ENCODE data around the gene ENC1.

The ENC1 gene

GRCh38 chr5:74631081-74631953 lies 9.2 kb downstream of the ENC1 start:
- no peak for DNase-seq (ENCODE audit: low read depth in 2 of 2)

DNA sequence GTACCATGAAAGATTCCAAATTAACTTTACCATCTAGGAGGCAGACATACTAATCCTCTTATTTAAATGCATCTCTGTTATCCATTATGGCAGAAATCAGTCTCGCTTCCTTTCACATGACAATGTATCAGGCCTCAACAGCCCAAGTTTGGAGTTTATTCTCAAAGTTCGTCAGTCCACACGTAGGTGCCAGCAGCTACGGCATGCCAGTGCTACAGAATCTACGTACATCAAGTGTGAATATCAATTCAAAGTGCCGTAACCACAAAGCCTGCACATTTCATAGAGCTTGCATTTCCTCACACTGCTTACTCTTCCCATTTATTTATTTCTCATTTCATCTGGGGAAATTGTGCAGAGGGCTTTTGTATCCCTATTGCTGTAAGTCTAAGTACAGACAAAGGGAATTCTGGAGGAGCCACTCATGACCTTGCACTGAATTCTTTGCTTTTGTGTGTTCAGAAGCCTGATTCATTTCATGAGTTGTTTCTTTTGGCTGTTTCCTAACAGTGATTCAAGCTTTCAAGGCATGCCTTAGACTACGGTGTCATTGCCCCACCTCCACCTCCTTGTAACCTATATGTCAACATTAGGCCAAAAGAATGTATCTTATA lies 10.0 kb downstream of the ENC1 start:
- no peak for DNase-seq (ENCODE audit: low read depth in 2 of 2)

DNA sequence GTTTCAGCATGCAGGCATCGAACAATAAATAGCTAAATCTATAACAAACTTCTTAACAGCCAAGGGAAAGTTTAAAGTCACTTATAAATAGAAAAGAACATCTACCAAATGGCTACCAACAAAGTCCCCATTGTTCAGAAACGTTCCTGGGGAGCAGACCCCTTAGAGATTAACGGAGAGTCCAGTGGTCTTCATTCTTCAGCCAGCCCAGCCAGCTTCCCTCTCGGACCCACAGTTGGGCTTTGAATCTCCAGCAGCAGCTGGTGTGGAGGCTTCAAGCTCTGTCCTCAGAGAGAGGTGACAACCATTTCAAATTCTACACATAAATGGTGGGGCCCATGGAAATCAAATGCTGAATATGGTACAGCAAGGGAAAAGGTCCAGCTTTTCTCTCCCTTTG lies 11.2 kb downstream of the ENC1 start:
- no peak for DNase-seq (ENCODE audit: low read depth in 2 of 2)

DNA sequence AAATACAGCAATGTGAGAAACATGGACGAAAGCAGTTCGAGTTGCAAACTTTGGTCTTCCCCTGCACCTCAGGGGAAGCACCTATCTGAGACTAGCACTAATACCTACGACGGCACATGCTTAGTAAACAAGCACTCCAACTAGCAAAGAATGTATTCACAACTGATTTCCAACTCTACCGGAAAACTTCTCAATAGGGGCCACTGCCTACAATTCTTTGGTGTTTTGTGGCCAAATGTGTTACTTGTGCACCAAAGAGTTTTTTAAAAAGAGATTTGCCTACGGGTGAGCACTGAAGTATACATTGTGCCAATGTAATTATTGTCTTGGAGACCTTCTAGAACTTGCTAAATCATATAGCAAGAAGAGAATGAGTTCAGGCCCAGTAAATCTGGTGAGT lies 12.2 kb downstream of the ENC1 start:
- DNase-seq (ENCODE audit: low read depth in 2 of 2) = no peak

DNA sequence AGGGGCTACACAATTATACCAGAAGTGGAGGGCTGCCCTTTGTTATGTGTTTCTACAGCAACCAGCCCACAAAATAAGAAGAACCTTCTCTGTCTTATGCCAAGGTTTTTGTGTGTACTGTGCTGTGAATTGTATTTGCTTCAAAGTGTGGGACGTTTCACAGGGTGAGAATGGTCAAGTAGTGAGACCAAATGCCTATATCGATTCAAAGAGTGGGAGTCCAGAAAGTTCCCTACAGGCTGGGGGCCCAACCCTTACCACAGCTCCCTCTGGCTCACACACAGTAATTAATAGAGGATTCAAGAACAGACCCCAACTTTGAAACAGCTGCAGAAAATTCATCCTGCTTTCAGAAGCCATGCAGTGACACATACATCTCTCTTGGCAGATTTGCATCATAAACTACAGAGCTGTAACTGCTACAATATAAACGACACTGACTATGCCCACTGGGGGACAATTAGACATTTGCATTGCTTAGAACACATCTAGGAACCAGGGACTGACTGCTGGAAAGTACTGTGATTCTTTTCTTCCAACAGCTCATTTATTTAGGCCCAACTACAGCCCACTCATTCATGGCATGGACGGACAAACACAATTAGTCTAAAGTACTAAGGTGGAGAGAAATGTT lies 12.8 kb downstream of the ENC1 start:
- DNase-seq (ENCODE audit: low read depth in 2 of 2) = no peak

DNA sequence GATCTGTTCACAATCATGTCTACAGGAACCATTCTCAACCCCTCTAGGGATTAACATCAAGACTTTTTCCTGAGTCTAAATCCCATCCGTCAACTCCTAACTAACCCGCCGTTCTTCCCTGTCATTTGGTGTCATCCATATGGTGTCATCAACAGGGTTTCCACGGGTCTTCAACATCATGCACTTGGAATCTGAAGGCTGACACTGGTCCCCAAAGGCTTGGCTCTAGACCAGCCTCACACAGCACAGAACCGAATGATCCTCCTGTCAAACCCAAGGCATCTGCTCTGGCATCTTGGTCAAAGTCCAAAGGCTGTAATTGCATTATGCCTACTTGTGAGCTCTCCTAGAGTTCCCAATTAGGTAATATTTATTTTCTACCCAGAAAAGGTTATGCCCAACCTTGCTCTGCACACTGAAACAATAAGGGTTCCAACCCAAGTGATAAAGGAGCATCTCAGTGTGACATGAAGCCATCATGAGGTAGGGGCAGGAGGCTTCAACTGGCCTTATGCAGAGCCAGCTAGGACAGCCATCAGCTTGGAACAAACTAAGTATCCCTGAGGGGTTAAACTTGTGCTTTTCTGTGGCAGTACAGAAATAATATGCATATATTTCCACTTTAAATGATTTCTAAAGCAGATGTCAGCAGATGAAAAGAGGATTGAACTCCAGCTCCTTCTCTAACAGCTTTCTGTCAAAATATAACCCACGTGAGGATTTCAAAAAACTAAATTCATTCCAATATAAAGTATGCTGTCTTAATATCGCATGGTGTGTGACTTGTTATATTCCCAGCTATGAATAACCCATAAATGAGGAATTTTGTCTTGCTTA lies 13.9 kb downstream of the ENC1 start:
- no peak for DNase-seq (ENCODE audit: low read depth in 2 of 2)

- no peak for DNase-seq (ENCODE audit: low read depth in 2 of 2)
These were observed 14.7 kb downstream of the ENC1 start for GRCh38 chr5:74625742-74626241.

- DNase-seq (ENCODE audit: low read depth in 2 of 2) = no peak
These were observed 15.5 kb downstream of the ENC1 start for GRCh38 chr5:74624931-74625505.

- DNase-seq (ENCODE audit: low read depth in 2 of 2) = no peak
These were observed 16.0 kb downstream of the ENC1 start for GRCh38 chr5:74624501-74624900.

GRCh38 chr5:74623748-74624408 lies 16.6 kb downstream of the ENC1 start:
- no peak for DNase-seq (ENCODE audit: low read depth in 2 of 2)

GRCh38 chr5:74623006-74623611 lies 17.4 kb downstream of the ENC1 start:
- no peak for DNase-seq (ENCODE audit: low read depth in 2 of 2)

- no peak for DNase-seq (ENCODE audit: low read depth in 2 of 2)
These were observed 18.4 kb downstream of the ENC1 start for GRCh38 chr5:74622122-74622521.

DNA sequence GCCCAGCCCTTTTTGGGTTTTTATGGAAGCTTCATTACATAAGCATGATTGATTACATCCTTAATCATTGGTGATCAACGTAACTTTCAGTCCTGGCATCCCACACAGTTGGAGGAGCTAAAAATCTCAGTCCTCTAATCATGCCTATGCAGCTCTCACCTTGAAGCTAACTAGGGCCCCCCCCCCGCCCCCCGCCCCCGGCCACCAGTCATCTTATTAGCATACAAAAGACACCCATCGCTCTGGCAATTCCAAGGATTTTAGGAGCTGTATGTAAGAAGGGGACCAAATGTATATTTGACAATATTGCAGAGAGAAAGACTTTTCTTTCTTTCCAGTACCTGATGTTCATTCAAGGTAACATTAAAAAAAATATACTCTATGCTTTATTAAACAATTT lies 19.0 kb downstream of the ENC1 start:
- DNase-seq (ENCODE audit: low read depth in 2 of 2) = no peak

DNA sequence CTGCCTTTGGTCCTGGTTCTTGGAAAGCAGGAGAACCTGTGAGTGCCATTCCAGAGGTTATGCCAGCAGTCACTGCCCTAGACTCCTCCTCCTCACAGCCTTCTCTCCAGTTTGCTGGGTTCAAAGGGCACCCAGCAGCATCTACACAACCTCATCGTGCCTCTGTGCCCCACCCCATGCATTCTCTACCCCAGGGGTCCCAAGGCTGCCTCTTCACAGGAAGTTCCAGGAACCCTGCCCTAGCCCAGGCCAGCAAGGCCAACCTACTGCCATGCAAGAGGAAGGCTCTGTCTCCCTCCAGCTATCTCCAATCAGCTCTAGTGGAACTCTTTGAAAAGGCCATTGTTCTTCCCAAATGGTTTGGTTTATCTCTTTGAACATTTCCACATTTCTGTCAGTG lies 21.2 kb downstream of the ENC1 start:
- DNase-seq (ENCODE audit: low read depth in 2 of 2) = no peak

DNA sequence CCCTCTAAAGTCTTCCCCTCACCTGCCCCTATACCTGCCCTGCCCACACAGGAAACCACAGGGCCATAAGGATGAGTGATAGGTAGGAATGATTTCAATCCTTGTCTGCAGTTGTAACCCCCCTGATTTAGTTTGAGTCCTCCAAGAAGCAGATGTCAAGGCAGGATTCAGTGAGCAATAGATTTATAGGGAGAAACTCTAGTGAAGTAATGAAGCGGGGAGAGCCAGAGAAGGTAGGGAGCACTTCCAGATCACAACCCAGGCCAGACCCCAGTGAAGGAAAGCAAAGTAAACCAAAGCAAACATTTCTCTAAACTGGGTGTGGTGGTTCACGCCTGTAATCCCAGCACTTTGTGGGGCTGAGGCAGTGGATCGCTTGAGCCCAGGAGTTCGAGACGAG lies 22.4 kb downstream of the ENC1 start:
- DNase-seq (ENCODE audit: low read depth in 2 of 2) = no peak

- no peak for DNase-seq (ENCODE audit: low read depth in 2 of 2)
These were observed 23.3 kb downstream of the ENC1 start for GRCh38 chr5:74617202-74617601.

- DNase-seq (ENCODE audit: low read depth in 2 of 2) = no peak
These were observed 24.0 kb downstream of the ENC1 start for GRCh38 chr5:74616236-74617146.

DNA sequence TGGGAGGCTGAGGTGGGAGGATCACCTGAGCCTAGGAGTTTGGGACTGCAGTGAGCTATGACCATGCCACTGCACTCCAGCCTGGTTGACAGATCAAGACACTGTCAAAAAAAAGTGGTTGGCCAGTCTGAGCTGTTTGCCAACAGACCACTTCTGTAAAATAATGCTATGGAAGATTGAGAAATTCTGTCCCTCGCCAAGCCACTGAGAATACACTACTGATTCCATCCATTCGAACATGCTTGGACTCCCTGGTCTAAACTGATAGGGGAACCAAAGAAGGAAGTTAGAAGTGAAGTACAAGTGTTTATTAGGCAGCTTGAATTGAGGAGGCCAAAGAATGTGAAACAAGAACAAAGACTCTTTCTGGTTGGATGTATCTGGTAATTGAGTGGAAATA lies 27.2 kb downstream of the ENC1 start:
- no peak for DNase-seq (ENCODE audit: low read depth in 2 of 2)

DNA sequence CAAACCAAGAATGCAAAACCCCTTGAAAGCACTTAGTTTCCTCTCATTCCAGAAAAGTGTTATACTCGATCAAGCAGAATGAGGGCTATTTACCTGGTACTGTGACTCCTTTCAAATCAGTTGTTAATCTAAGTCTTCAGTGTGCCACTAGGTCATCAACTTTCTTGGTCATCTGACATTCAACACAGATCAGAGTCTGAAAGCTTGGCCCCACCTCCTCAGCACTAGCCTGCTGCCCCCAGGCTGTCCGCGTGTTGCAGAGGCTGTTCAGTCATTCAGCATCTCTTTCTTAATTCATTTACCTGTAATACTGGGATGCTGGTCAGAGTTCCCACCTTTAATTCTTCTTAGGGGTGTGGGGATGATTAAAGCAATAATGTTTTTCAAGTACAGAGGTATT lies 28.5 kb downstream of the ENC1 start:
- DNase-seq (ENCODE audit: low read depth in 2 of 2) = no peak
